Neural crest cell (in vitro differentiated cells): Measurements from ENCODE around the gene TRIM69. TPM values are rescaled to one million over a fixed set of nuclear protein-coding genes. Genes with fewer than 3 reads are reported as not detected.
"Not testable (repeated sequence)": the region's sequence is repeated elsewhere in the genome, so short reads cannot be mapped to it uniquely, and the experiment has no call there.

Experiments used
- DNase-seq: peaks from one replicate; pipeline ENCODE4 v3.0.0; 2021; ENCODE audit warnings: low read depth, mixed read lengths, low spot score
- H3K27ac Mint-ChIP-seq: one replicate; pipeline ENCODE4 v1.8.0; 2021; ENCODE audit warnings: mild to moderate bottlenecking, mixed read lengths; ENCODE audit not compliant: unreplicated experiment
- H3K27me3 Mint-ChIP-seq: 2 replicates; pipeline ENCODE4 v1.8.0; 2021; ENCODE audit warnings: low read depth, mild to moderate bottlenecking, mixed read lengths
- H3K36me3 Mint-ChIP-seq: 2 replicates; pipeline ENCODE4 v1.8.0; 2021; ENCODE audit warnings: low read depth, mild to moderate bottlenecking, mixed read lengths
- H3K4me1 Mint-ChIP-seq: 2 replicates; pipeline ENCODE4 v1.8.0; 2021; ENCODE audit warnings: mixed read lengths
- H3K4me3 Mint-ChIP-seq: one replicate; pipeline ENCODE4 v1.8.0; 2021; ENCODE audit warnings: mild to moderate bottlenecking, mixed read lengths
- H3K9me3 Mint-ChIP-seq: 2 replicates; pipeline ENCODE4 v1.8.0; 2021; ENCODE audit warnings: mixed read lengths
- total RNA-seq: library from RNA; stranded (reverse); gene quantifications from 2 replicates; pipeline ENCODE4 v1.2.1, GENCODE V29; 2021
- TF ChIP-seq, protein P1 (sequence below): fragments of 200-600 bp; sonication (generic); conservative IDR thresholded peaks from 2 replicates; pipeline ENCODE4 v1.5.0; 2021; ENCODE audit warnings: antibody characterized with exemption, mild to moderate bottlenecking

The TRIM69 gene
- total RNA-seq, 1 donor from 2014 or later: 15.2 TPM

DNA sequence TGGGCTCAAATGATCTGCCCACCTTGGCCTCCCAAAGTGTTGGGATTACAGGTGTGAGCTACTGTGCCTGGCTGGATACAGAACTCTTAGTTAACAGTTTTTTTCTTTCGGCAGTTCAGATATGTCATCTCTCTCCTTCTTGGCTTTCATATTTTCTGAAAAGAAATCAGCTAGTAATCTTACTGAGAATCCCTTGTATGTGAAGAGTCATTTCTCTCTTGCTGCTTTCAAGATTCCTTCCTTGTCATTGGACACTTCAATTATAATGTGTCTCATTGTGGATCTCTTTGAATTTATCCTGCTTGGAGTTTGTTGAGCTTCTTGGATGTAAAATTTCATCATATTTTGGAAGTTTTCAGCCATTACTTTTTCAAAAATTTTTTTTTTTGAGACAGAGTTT is 17.0 kb downstream of the TRIM69 start:
- H3K4me3 Mint-ChIP-seq: no peak overlapping the region
- H3K36me3 Mint-ChIP-seq: peaks cover 3% of the 10 kb centered on the region
- TF ChIP-seq, protein P1, sequence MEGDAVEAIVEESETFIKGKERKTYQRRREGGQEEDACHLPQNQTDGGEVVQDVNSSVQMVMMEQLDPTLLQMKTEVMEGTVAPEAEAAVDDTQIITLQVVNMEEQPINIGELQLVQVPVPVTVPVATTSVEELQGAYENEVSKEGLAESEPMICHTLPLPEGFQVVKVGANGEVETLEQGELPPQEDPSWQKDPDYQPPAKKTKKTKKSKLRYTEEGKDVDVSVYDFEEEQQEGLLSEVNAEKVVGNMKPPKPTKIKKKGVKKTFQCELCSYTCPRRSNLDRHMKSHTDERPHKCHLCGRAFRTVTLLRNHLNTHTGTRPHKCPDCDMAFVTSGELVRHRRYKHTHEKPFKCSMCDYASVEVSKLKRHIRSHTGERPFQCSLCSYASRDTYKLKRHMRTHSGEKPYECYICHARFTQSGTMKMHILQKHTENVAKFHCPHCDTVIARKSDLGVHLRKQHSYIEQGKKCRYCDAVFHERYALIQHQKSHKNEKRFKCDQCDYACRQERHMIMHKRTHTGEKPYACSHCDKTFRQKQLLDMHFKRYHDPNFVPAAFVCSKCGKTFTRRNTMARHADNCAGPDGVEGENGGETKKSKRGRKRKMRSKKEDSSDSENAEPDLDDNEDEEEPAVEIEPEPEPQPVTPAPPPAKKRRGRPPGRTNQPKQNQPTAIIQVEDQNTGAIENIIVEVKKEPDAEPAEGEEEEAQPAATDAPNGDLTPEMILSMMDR: no peak
- H3K4me1 Mint-ChIP-seq: no peaks in the 10 kb centered on the region
- no peak overlapping the region for H3K27ac Mint-ChIP-seq
- no peak for DNase-seq
- peaks cover 13% of the 10 kb centered on the region for H3K27me3 Mint-ChIP-seq
- peaks cover 16% of the 10 kb centered on the region for H3K9me3 Mint-ChIP-seq

DNA sequence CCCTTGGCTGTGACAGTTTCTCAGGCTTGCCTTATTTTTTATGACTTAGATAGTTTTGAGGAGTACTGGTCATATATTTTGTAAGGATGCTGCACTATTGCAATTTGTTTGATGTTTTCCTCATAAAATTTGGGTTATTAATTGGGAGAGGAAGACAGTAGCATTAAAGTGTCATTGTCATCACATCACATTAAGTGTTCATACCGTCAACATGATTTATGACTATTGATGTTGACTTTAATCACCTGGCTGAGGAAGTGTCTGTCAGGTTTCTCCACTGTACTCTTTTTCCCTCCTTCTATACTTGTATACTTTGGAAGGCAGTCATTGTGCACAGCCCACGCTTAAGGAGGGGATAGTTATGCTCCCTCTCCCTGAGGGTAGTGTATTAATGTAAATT is 26.9 kb downstream of the TRIM69 start:
- H3K27me3 Mint-ChIP-seq: peaks cover 20% of the 10 kb centered on the region
- H3K9me3 Mint-ChIP-seq: no peaks in the 10 kb centered on the region
- H3K27ac Mint-ChIP-seq: no peak overlapping the region
- TF ChIP-seq, protein P1: no peak
- H3K36me3 Mint-ChIP-seq: no peaks in the 10 kb centered on the region
- no peak overlapping the region for H3K4me3 Mint-ChIP-seq
- no peaks in the 10 kb centered on the region for H3K4me1 Mint-ChIP-seq
- DNase-seq: no peak

DNA sequence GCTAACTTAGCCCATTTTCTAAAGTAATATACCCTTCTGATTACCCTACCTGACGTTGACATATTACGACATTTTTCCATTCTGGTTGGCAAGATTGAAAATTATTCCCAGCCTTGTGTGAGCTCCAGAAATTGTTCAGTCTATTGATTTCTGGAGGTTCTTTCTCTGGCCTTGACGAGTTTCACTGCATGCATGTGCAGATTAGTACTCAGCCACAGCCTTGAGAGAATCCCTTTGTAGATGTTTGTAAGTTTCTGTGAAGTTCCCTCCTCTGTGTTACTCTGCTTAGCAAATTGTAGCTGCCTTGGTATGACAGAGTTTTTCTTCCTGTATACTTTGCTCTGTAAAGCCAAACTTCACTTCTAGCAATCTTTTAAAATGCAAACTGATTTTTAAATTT is 27.5 kb downstream of the TRIM69 start:
- Mint-ChIP-seq H3K27me3 (peaks cover 14% of the 10 kb centered on the region), H3K4me1 (no peaks in the 10 kb centered on the region)

DNA sequence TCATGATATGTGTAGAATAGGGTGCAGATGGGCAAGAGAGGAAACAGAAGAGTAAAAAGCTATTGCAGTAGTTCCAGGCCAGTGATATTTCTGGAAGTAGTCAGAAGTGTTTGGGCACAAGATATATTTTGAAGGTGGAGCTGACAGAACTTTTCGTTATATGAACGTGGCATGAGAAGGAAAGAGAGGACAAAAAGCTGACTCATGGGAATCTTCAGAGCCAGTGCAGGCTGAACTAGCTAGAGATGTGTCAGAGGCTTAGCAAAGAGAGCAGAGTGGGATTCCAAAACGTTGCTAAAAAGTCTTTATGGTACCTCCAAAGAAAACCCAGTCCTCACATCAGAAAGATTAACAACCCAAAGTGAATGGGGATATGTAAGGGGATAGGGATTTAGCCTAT is 28.7 kb downstream of the TRIM69 start:
- peaks cover 2% of the 10 kb centered on the region for H3K9me3 Mint-ChIP-seq
- H3K27me3 Mint-ChIP-seq: peaks cover 4% of the 10 kb centered on the region
- H3K4me1 Mint-ChIP-seq: no peaks in the 10 kb centered on the region
- no peaks in the 10 kb centered on the region for H3K36me3 Mint-ChIP-seq
- TF ChIP-seq, protein P1: no peak
- no peak overlapping the region for H3K4me3 Mint-ChIP-seq
- no peak for DNase-seq
- no peak overlapping the region for H3K27ac Mint-ChIP-seq

More for the DNA sequence above, 27.5 kb downstream of the TRIM69 start:
- no peaks in the 10 kb centered on the region for H3K9me3 Mint-ChIP-seq
- H3K4me3 Mint-ChIP-seq: no peak overlapping the region
- H3K27ac Mint-ChIP-seq: no peak overlapping the region
- DNase-seq: no peak
- TF ChIP-seq, protein P1: no peak
- H3K36me3 Mint-ChIP-seq: no peaks in the 10 kb centered on the region

DNA sequence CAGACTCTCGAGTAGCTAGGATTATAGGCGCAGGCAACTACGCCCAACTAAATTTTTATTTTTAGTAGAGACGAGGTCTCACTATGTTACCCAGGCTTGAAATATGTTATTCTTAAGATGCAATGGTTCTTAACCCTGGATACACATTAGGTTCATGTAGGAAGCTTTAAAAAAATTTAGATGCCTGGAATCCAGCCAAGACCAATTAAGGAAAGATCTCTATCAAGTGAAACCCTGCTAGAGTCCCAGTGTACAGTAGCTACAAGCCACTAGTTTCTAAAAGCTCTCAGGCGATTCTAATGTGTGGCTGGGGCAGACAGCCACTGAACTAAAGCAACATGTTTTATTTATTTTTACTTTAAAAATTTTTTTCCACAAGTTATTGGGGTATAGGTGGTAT is 33.2 kb downstream of the TRIM69 start:
- TF ChIP-seq, protein P1: no peak
- no peaks in the 10 kb centered on the region for H3K4me1 Mint-ChIP-seq
- H3K9me3 Mint-ChIP-seq: peaks cover 21% of the 10 kb centered on the region
- H3K27me3 Mint-ChIP-seq: peaks cover 3% of the 10 kb centered on the region
- DNase-seq: no peak
- no peak overlapping the region for H3K4me3 Mint-ChIP-seq
- H3K36me3 Mint-ChIP-seq: peaks cover 21% of the 10 kb centered on the region
- no peak overlapping the region for H3K27ac Mint-ChIP-seq

DNA sequence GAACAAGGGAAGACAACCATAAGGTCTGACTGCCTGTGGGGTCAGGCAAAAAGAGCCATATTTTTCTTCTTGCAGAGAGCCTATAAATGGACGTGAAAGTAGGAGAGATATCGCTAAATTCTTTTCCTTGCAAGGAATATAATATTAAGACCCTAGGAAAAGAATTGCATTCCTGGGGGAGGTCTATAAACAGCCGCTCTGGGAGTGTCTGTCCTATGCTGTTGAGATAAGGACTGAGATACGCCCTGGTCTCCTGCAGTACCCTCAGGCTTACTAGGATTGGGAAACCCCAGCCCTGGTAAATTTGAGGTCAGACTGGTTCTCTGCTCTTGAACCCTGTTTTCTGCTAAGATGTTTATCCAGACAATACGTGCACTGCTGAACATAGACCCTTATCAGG is 34.4 kb downstream of the TRIM69 start:
- H3K4me3 Mint-ChIP-seq, H3K27ac Mint-ChIP-seq, DNase-seq, H3K27me3 Mint-ChIP-seq, H3K4me1 Mint-ChIP-seq: not testable (repeated sequence)
- H3K9me3 Mint-ChIP-seq: peaks cover 21% of the 10 kb centered on the region
- H3K36me3 Mint-ChIP-seq: peaks cover 21% of the 10 kb centered on the region
